GM21381 (cell line): Measurements from ENCODE around the gene ACER3.
"Not testable (repeated sequence)": the region's sequence is repeated elsewhere in the genome, so short reads cannot be mapped to it uniquely, and the experiment has no call there.

ENCODE experiments used
- ATAC-seq: cut with Tn5 transposase; IDR thresholded peaks from one replicate; pipeline ENCODE4 v1.9.1; 2021; ENCODE audit warnings: mild to moderate bottlenecking, moderate library complexity; ENCODE audit not compliant: unreplicated experiment

The ACER3 gene

DNA sequence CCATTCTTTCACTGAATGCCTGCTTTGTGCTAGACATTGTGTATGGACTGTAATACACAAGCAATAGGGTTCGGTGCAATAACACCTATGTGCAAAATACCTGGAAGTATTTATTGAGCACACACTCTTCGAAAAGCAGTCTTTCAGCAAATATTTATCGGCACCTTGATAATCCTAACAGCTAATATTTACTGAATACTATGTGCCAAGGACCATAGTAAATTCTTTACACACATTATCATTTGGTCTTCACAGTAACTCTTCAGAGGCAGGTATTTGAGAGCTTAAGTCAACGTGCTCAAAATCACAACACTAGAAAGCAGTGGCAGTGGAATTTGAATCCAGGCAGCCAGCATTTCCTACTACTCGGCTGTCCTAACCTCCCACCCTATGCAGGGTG is 175.7 kb downstream of the ACER3 start:
- ATAC-seq, result no peak

- ATAC-seq, result no peak
Observed at GRCh38 chr11:77037057-77037456, 176.3 kb downstream of the ACER3 start.

DNA sequence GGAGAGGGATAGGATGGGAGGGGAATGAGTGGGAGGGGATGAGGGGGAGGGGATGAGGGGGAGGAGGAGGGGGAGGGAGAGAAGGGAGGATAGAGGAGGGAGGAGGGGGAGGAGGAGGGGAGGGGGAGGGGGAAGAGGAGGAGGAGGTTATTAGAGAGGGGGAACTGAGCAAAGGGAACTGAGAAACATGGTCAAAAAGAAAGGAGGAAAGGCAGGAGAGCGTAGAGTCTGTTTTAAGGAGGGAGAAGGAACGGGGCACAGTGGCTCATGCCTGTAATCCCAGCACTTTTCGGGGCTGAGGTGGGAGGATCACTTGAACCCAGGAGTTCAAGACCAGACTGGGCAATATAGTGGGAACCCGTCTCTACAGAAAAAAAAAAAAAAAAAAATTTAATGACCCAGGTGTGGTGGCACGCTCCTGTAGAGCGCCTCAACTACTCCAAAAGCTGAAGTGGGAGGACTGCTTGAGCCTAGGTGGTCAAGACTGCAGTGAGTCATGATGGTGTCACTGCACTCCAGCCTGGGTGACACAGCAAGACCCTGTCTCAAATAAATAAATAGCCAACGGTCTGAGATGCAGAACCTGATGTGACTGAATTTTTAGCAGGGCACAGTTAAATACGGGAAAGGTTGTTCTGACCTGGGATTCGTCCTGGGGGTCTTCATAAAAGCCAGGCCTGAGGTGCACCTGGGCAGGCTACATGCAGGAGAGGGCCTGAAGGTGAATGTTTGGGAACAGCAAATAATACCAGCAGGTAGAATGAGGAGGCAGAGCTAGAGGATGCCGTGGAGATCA is 177.5 kb downstream of the ACER3 start:
- no peak for ATAC-seq

DNA sequence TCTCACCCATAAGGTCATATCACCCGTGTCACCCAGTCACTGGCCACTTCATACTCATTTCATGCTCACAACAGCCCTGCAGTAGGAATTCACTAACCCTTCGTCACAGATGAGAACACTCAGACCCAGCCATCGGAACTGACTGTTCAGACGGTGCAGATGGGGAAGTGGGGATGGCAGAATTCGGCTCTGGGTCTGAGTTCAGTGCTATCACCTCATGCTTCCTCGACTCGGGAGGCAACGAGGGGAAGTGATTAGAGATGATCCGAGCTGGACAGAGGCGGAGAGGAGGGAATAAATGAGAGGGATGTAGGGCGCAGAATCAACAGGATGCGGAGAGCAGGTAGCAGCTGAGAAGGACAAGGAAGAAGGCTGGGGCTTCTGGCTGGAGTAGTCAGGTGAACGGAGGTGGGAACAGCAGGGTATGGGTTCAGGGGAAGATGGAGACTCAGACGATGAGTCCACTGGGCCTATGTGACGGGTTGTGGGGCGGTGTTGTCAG is 178.2 kb downstream of the ACER3 start:
- no peak for ATAC-seq

- no peak for ATAC-seq
Observed at GRCh38 chr11:77039491-77040400, 179.0 kb downstream of the ACER3 start.

DNA sequence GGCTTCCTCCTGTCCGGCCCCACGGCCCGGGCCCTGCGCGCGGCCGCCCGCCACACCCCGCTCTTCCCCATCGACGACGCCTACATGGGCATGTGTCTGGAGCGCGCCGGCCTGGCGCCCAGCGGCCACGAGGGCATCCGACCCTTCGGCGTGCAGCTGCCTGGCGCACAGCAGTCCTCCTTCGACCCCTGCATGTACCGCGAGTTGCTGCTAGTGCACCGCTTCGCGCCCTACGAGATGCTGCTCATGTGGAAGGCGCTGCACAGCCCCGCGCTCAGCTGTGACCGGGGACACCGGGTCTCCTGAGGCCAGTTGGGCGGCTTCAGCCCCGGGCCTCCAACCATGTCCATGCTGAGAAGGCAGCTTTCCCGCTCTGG is 179.7 kb downstream of the ACER3 start:
- ATAC-seq, result no peak

GRCh38 chr11:77040889-77041288 is 180.2 kb downstream of the ACER3 start:
- no peak for ATAC-seq

- ATAC-seq, result no peak
Observed at GRCh38 chr11:77042111-77042726, 181.5 kb downstream of the ACER3 start.

DNA sequence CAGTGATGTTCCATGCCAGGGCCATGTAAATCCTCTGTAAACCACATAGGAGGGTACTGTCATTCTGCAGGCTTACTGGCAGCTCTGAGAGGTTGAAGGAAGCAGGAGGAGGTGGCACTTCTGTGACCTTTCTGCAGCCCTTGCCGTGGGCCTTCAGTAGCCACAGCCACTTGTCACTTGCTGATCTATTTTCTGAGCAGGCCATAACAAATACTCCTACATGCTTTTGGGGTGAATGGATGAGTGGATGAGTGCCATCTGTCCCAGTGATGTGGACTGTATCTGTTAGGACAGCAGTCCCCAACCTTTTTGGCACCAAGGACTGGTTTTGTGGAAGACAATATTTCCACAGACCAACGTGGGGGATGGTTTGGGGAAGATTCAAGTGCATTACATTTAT is 183.6 kb downstream of the ACER3 start:
- ATAC-seq, result no peak

DNA sequence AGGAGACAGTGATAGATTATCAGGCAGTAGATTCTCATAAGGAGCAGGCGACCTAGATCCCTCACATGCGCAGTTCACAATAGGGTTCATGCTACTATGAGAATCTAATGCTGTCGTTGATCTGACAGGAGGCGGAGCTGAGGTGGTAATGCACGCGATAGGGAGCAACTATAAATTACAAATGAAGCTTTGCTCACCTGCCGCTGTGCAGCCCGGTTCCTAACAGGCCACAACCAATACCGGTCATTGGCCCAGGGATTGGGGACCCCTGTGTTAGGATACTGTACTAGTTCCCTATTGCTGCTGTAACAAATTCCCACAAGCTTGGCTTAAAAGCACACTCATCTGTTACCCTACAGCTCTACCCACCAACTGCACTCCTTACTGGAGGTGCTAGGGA is 184.2 kb downstream of the ACER3 start:
- no peak for ATAC-seq

- ATAC-seq, result no peak
Observed at GRCh38 chr11:77046060-77046501, 185.4 kb downstream of the ACER3 start.

DNA sequence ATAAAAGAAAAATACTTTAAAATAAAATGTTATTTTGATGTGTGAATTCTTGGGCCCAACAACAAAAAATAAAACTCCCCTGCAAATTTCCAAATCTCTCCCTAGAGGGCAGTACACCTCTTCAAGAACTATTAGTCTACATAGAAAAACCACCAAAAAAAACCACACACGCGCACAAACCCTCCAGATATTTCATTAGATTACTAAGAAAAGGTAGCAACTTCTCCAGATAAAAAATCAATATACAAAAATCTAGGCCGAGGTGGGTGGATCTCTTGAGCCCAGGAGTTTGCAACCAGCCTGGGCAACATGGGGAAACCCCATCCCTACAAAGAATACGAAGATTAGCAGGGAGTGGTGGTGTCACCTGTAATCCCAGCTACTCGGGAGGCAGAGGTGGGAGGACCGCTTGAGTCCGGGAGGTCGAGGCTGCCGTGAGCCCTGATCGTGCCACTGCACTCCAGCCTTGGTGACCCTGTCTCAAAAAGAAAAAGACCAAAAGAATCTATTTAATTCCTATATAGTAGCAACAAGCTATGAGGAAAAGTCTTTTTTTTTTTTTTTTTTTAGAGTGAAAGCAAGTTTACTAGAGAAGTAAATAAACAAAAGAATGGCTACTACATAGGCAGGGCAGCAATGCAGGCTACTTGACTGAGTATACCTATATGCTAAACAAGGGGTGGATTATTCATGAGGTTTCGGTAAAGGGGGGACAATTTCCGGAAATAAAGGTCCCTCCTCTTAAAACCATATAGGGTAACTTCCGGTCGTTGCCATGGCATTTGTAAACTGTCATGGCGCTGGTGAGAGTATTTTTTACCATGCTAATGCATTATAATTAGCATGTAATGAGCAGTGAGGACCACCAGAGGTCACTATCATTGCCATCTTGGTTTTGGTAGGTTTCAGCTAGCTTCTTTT is 186.5 kb downstream of the ACER3 start:
- ATAC-seq, result peak; percentile 85

DNA sequence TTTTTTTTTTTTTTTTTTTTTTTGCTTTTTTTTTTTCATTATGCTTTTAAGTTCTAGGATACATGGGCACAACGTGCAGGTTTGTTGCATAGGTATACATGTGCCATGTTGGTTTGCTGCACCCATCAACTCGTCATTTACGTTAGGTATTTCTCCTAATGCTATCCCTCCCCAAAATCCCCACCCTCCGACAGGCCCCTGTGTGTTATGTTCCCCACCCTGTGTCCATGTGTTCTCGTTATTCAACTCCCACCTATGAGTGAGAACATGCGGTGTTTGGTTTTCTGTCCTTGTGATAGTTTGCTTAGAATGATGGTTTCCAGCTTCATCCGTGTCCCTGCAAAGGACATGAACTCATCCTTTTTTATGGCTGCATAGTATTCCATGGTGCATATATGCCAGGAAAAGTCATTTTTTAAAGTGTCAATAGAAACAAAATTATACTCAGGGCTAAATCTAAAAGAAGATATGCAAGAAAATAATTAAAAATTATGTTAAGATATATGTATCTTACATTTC is 187.3 kb downstream of the ACER3 start:
- not testable (repeated sequence) for ATAC-seq

DNA sequence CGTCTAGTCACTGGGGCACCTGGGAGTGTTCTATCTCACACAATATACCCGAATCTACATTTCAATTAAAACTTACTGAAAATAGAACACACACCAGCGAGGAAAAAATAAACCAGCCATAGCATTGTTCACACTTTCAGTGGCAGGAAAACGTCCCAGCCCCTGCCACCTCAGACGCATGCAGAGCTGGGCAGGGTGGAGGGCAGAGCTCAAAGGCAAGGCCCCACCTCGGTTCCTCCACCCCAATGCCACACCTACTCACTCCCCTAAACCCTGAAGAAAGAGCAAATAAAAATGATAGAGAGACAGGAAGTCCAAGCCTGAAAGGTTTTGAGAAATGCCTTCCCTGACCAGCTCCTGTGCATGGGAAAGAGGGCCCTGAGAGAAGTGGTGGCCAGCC is 188.3 kb downstream of the ACER3 start:
- no peak for ATAC-seq

- no peak for ATAC-seq
Observed at GRCh38 chr11:77051511-77051910, 190.8 kb downstream of the ACER3 start.

GRCh38 chr11:77052518-77052917 is 191.8 kb downstream of the ACER3 start:
- no peak for ATAC-seq

DNA sequence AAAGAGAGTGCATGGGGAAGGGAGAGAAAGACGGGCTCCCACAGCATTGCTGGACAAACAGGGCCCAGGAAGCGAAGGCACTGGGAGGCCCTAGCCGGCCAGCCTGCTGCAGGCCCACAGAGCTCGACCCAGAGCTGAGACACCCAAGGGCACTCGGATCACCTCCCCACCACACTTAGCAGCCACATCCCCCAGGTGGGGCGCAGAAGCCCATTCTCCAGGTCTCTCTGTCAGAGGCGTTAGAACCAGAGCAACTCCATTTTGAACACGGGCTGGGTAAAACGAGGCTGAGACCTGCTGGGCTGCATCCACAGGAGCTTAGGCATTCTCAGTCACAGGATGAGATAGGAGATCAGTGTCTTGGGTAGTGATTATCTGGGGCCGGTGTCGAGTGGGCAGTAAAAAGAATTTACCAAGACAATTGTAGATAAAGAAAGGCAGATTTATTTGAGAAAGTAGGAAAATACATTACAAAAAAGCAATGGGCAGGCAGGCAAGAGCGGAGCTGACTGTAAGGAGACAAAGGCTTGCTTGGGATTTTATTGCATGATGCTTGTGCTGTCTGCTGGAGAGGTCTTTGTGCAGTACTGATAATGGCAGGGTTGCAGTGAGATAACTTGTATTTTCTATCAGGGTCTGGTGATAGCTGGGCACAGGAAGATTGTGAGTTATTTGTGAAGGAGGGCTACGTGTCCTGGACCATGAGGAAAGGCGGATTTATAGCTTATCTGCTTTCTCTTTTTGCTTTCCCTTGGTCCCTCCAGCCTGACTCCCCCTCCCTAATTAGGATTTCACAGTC is 192.7 kb downstream of the ACER3 start:
- ATAC-seq, result no peak

DNA sequence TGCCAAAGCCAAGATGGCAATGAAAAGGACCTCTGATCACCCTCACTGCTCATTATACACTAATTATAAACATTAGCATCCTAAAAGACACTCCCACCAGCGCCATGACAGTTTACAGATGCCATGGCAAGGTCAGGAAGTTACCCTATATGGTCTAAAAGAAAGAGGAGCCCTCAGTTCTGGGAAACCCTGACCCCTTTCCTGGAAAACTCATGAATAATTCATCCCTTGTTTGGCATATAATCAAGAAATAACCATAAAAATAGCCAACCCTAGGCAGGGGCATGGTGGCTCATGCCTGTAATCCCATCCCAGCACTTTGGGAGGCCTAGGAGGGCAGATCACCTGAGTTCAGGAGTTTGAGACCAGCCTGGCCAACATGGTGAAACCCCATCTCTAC is 193.4 kb downstream of the ACER3 start:
- ATAC-seq, result no peak

DNA sequence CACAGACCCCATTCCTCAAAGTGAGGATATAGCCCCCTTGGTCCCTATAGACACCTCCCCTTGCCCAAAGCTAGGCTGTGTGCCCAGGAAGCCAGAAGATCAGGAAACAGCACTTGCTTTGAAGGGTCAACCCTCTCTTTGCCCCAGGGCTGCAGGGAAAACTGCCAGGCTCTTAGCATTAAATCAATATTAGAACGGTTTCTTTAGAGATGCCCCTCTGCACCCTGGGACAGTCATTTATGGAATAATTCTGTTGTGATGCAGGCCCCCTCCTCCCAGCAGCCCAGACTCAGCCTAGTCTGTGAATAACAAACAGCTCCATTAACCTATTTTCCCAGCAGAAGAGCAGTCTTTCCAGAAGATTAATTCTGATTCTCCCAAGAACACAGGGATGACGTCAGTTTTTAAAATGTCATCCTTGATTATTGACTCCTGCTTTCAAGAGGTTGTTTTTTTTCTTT is 194.4 kb downstream of the ACER3 start:
- no peak for ATAC-seq
